Tibial nerve (tissue), 4 donors: ENCODE results near the gene KIFC1. TPM values are rescaled to one million over a fixed set of nuclear protein-coding genes. Genes with fewer than 3 reads are reported as not detected.
"Not testable (repeated sequence)": the region's sequence is repeated elsewhere in the genome, so short reads cannot be mapped to it uniquely, and the experiment has no call there.

ENCODE experiments used
- DNase-seq, 2 donors: peaks; one replicate each; pipeline ENCODE4 v3.0.0-alpha.2; 2019; ENCODE audit warnings: low spot score in 2 of 2
- H3K27ac ChIP-seq, 4 donors: fragments of 200-600 bp; sonication (generic) in 3 of 4; one replicate each; pipeline ENCODE4 v1.5.1; 2017 to 2019; ENCODE audit warnings: mild to moderate bottlenecking in 1 of 4
- H3K27me3 ChIP-seq, 2 donors: fragments of 200-600 bp; sonication (generic) in 1 of 2; one replicate each; pipeline versions ENCODE4 v1.5.1 to v1.6.0; 2017 to 2019
- H3K36me3 ChIP-seq, 3 donors: fragments of 200-600 bp; sonication (generic); one replicate each; pipeline ENCODE4 v1.5.1; 2018 to 2019
- H3K4me1 ChIP-seq, 4 donors: fragments of 200-600 bp; sonication (generic) in 3 of 4; one replicate each; pipeline ENCODE4 v1.5.1; 2017 to 2019
- H3K4me3 ChIP-seq, 4 donors: fragments of 200-600 bp; sonication (generic) in 3 of 4; one replicate each; pipeline ENCODE4 v1.5.1; 2017 to 2019; ENCODE audit warnings: mild to moderate bottlenecking in 1 of 4, moderate library complexity in 1 of 4
- H3K9me3 ChIP-seq, 4 donors: fragments of 200-600 bp; sonication (generic) in 3 of 4; one replicate each; pipeline ENCODE4 v1.5.1; 2017 to 2019
- CTCF ChIP-seq, 5 experiments: fragments of 200-600 bp in 3 of 5; fragments of 450-650 bp in 2 of 5; sonication (generic) in 3 of 5; IDR thresholded peaks; one replicate each; pipeline ENCODE4 v1.5.1; 2016 to 2019; ENCODE audit warnings: antibody characterized with exemption in 5 of 5, mild to moderate bottlenecking in 3 of 5, moderate library complexity in 2 of 5
- EP300 ChIP-seq, 2 donors: sonication (generic); formaldehyde crosslinking; IDR thresholded peaks; one replicate each; pipeline ENCODE4 v1.6.1; 2017; ENCODE audit warnings: antibody characterized with exemption in 2 of 2, mild to moderate bottlenecking in 1 of 2
- POLR2A ChIP-seq, 2 donors: fragments of 450-650 bp; IDR thresholded peaks; one replicate each; pipeline ENCODE4 v1.6.1; 2017; ENCODE audit warnings: antibody characterized with exemption in 2 of 2, mild to moderate bottlenecking in 2 of 2, moderate library complexity in 2 of 2
- WGBS, 2 donors: methylation state at CpG; one replicate each; pipeline ENCODE4 v1.1.5; 2018; 5-methylcytosine and 5-hydroxymethylcytosine counted together
- total RNA-seq, 4 donors: library from RNA; depleted of rRNA; stranded (reverse); fragments of >200 nt; gene quantifications; one replicate each; pipeline ENCODE4 v1.1.0, GENCODE V29; 2016

The KIFC1 gene
- total RNA-seq, 4 donors from 2014 or later = 0.42 to 3.6 (median 2.1) TPM

- no peak overlapping the region for H3K4me3 ChIP-seq
- H3K36me3 ChIP-seq = no peaks in the 10 kb centered on the region
- H3K4me1 ChIP-seq = peaks cover 0 to 13% (median 7%) of the 10 kb centered on the region in 4 donors
- 86 to 87% methylated on average over 5 of the region's 5 CpGs for WGBS, 2 donors
- no peak for DNase-seq
- H3K27ac ChIP-seq = no peak overlapping the region
- H3K27me3 ChIP-seq = no peaks in the 10 kb centered on the region
- H3K9me3 ChIP-seq = no peaks in the 10 kb centered on the region
- TF ChIP-seq EP300 (IDR thresholded peaks at IDR 0.05) (no peak), CTCF (IDR thresholded peaks at IDR 0.05) (no peak), POLR2A (IDR thresholded peaks at IDR 0.05) (no peak)
These were observed 43.8 kb upstream of the KIFC1 start for GRCh38 chr6:33347816-33348215.

- not testable (repeated sequence) for H3K27ac ChIP-seq, DNase-seq, H3K36me3 ChIP-seq, H3K27me3 ChIP-seq, H3K4me1 ChIP-seq, H3K9me3 ChIP-seq, H3K4me3 ChIP-seq
- 87 to 88% methylated on average over 6 of the region's 6 CpGs for WGBS, 2 donors
These were observed 35.8 kb upstream of the KIFC1 start for GRCh38 chr6:33355860-33356259.

- no peak overlapping the region for H3K27ac ChIP-seq
- H3K27me3 ChIP-seq = no peaks in the 10 kb centered on the region
- no peaks in the 10 kb centered on the region for H3K4me1 ChIP-seq
- WGBS, 2 donors = 76 to 83% methylated on average over 3 of the region's 3 CpGs
- H3K4me3 ChIP-seq = no peak overlapping the region
- no peak for DNase-seq
- no peaks in the 10 kb centered on the region for H3K9me3 ChIP-seq
- H3K36me3 ChIP-seq = no peaks in the 10 kb centered on the region
- TF ChIP-seq EP300 (IDR thresholded peaks at IDR 0.05) = no peak
- TF ChIP-seq POLR2A (IDR thresholded peaks at IDR 0.05) = no peak
- no peak for TF ChIP-seq CTCF (IDR thresholded peaks at IDR 0.05)
These were observed 35.3 kb upstream of the KIFC1 start for GRCh38 chr6:33356295-33356694.

GRCh38 chr6:33357160-33357871 lies 34.3 kb upstream of the KIFC1 start:
- not testable (repeated sequence) for DNase-seq, H3K4me3 ChIP-seq, H3K9me3 ChIP-seq, H3K27me3 ChIP-seq, H3K36me3 ChIP-seq, H3K27ac ChIP-seq, H3K4me1 ChIP-seq
- 63 to 66% methylated on average over 13 of the region's 13 CpGs for WGBS, 2 donors

GRCh38 chr6:33359331-33359730 lies 32.3 kb upstream of the KIFC1 start:
- Histone ChIP-seq H3K27ac (no peak overlapping the region), H3K9me3 (no peaks in the 10 kb centered on the region), H3K36me3 (no peaks in the 10 kb centered on the region), H3K4me1 (no peaks in the 10 kb centered on the region), H3K27me3 (no peaks in the 10 kb centered on the region), H3K4me3 (no peak overlapping the region)
- DNase-seq = no peak
- no peak for TF ChIP-seq POLR2A (IDR thresholded peaks at IDR 0.05)
- no peak for TF ChIP-seq EP300 (IDR thresholded peaks at IDR 0.05)
- no peak for TF ChIP-seq CTCF (IDR thresholded peaks at IDR 0.05)

GRCh38 chr6:33363486-33363885 lies 28.1 kb upstream of the KIFC1 start:
- not testable (repeated sequence) for H3K36me3 ChIP-seq, H3K27ac ChIP-seq, DNase-seq, H3K27me3 ChIP-seq, H3K9me3 ChIP-seq, H3K4me3 ChIP-seq, H3K4me1 ChIP-seq
- WGBS, 2 donors = 76 to 80% methylated on average over 12 of the region's 12 CpGs

GRCh38 chr6:33364475-33365205 lies 27.0 kb upstream of the KIFC1 start:
- not testable (repeated sequence) for H3K27ac ChIP-seq, H3K36me3 ChIP-seq, H3K9me3 ChIP-seq, H3K4me1 ChIP-seq, DNase-seq, H3K4me3 ChIP-seq, H3K27me3 ChIP-seq
- WGBS, 2 donors = 20 to 27% methylated on average over 7 to 8 of the region's 8 CpGs

GRCh38 chr6:33365206-33365971 lies 26.2 kb upstream of the KIFC1 start:
- not testable (repeated sequence) for DNase-seq, H3K27me3 ChIP-seq, H3K36me3 ChIP-seq, H3K27ac ChIP-seq, H3K4me1 ChIP-seq, H3K9me3 ChIP-seq, H3K4me3 ChIP-seq
- 76 to 85% methylated on average over 9 of the region's 10 CpGs for WGBS, 2 donors
